Body of pancreas (tissue), 4 donors: Measurements from ENCODE around the gene COMT. TPM values are rescaled to one million over a fixed set of nuclear protein-coding genes. Genes with fewer than 3 reads are reported as not detected.

ENCODE experiments used
- ATAC-seq: fragments of 150-250 bp; one replicate; pipeline ENCODE4 v1.9.1; 2016
- DNase-seq, 4 donors: peaks; one replicate each; pipeline ENCODE4 v3.0.0-alpha.2; 2019
- H3K27ac ChIP-seq, 4 donors: fragments of 200-600 bp; sonication (generic); 1 replicate in 3 of 4; 2 replicates in 1 of 4; pipeline versions ENCODE4 v1.5.1 to v1.6.1; 2016 to 2019; ENCODE audit warnings: mild to moderate bottlenecking in 1 of 4, mixed read lengths in 1 of 4, moderate library complexity in 1 of 4
- H3K27me3 ChIP-seq, 2 donors: fragments of 200-600 bp; sonication (generic); one replicate each; pipeline ENCODE4 v1.6.0; 2016; ENCODE audit warnings: mild to moderate bottlenecking in 1 of 2
- H3K36me3 ChIP-seq, 2 donors: fragments of 200-600 bp; sonication (generic); replicated peaks in 1 of 2; 2 replicates each; pipeline ENCODE4 v1.5.1; 2016; ENCODE audit warnings: low read depth in 2 of 2; ENCODE audit not compliant: insufficient read depth in 1 of 2
- H3K4me1 ChIP-seq: fragments of 200-600 bp; sonication (generic); one replicate; pipeline ENCODE4 v1.6.0; 2016
- H3K4me3 ChIP-seq, 2 donors: fragments of 200-600 bp; sonication (generic); 1 replicate in 1 of 2; 2 replicates in 1 of 2; pipeline ENCODE4 v1.5.1; 2016 to 2019
- H3K9me3 ChIP-seq, 3 donors: fragments of 200-600 bp; sonication (generic); 1 replicate in 2 of 3; 2 replicates in 1 of 3; pipeline ENCODE4 v1.5.1; 2016
- CTCF ChIP-seq, 7 experiments: fragments of 450-650 bp in 4 of 7; fragments of 200-600 bp in 3 of 7; sonication (generic) in 3 of 7; IDR thresholded peaks; one replicate each; pipeline ENCODE4 v1.5.1; 2016 to 2019; ENCODE audit warnings: antibody characterized with exemption in 7 of 7
- POLR2A ChIP-seq, 3 donors: fragments of 450-650 bp; IDR thresholded peaks; one replicate each; pipeline ENCODE4 v1.6.1; 2016; ENCODE audit warnings: antibody characterized with exemption in 3 of 3, mild to moderate bottlenecking in 2 of 3
- WGBS, 2 donors: methylation state at CpG; one replicate each; pipeline ENCODE4 v1.1.5; 2017; 5-methylcytosine and 5-hydroxymethylcytosine counted together
- intact Hi-C: fragments of 100-400 bp; cut with DNase I; formaldehyde crosslinking; loops from one replicate; pipeline ENCODE4 v1.15.1; 2023
- microRNA-seq, 2 donors: library from miRNA; unstranded; fragments of <30 nt; microRNA quantifications; one replicate each; pipeline ENCODE4, GENCODE V29; 2016; ENCODE audit warnings: borderline number of aligned reads in 2 of 2, borderline replicate concordance in 2 of 2
- total RNA-seq, 2 donors: library from RNA; depleted of rRNA; stranded (reverse); fragments of >200 nt; gene quantifications; one replicate each; pipeline ENCODE4 v1.1.0, GENCODE V29; 2016

The COMT gene
- total RNA-seq, 2 donors from 2014 or later, result 85.6 to 98.2 TPM

GRCh38 chr22:20018001-20018400, 76.4 kb downstream of the COMT start:
- Histone ChIP-seq H3K9me3 (no peaks in the 10 kb centered on the region), H3K36me3 (no peaks in the 10 kb centered on the region), H3K27ac (no peak overlapping the region), H3K4me3 (no peak overlapping the region), H3K4me1 (peaks cover 44% of the 10 kb centered on the region), H3K27me3 (no peaks in the 10 kb centered on the region)
- no peak for ATAC-seq
- 77 to 82% methylated on average over 4 to 5 of the region's 5 CpGs for WGBS, 2 donors
- intact Hi-C loops, result no loop called here
- TF ChIP-seq CTCF (IDR thresholded peaks at IDR 0.05) (no peak), POLR2A (IDR thresholded peaks at IDR 0.05) (no peak)
- DNase-seq, result no peak

Small RNA genes within 50 kb of the gene (microRNA-seq; reads per million reads assigned to microRNA genes)
- 0 reads per million in 2 donors for gene MIR4761

Other genes starting within 250 kb of the COMT start
- 10 to 100 TPM; 15.0 to 15.2 TPM for gene SEPTIN5, start 227.3 kb upstream of the COMT start, total RNA-seq
- gene GP1BB, start 218.2 kb upstream of the COMT start, total RNA-seq, result 10 to 100 TPM in 1 of 2 donors, 1 to 10 TPM in 1; 6.2 to 29.7 TPM
- 1 to 10 TPM in 1 of 2 donors, not detected in 1; 1.0 TPM for gene TBX1, start 181.0 kb upstream of the COMT start, total RNA-seq
- gene GNB1L, start 86.9 kb upstream of the COMT start, total RNA-seq, result 1 to 10 TPM; 1.3 to 3.3 TPM
- 10 to 100 TPM; 10.2 to 14.8 TPM for gene RTL10, start 86.9 kb upstream of the COMT start, total RNA-seq
- gene TXNRD2, start within 50 bp of the COMT start, total RNA-seq, result 10 to 100 TPM; 22.1 to 23.6 TPM
- 100 to 1,000 TPM in 1 of 2 donors, 10 to 100 TPM in 1; 36.6 to 150 TPM for gene ARVCF, start 75.1 kb downstream of the COMT start, total RNA-seq
- gene TANGO2, start 79.3 kb downstream of the COMT start, total RNA-seq, result 10 to 100 TPM; 10.5 to 19.7 TPM
- gene DGCR8, start 138.5 kb downstream of the COMT start, total RNA-seq, result 10 to 100 TPM; 25.7 to 53.4 TPM
- gene RANBP1, start 174.3 kb downstream of the COMT start, total RNA-seq, result 100 to 1,000 TPM in 1 of 2 donors, 10 to 100 TPM in 1; 69.3 to 134 TPM
- gene TRMT2A, start 175.5 kb downstream of the COMT start, total RNA-seq, result 10 to 100 TPM; 76.8 to 98.6 TPM
- gene ZDHHC8, start 190.0 kb downstream of the COMT start, total RNA-seq, result 10 to 100 TPM; 20.0 to 21.4 TPM
- gene CCDC188, start 209.3 kb downstream of the COMT start, total RNA-seq, result not detected